GM19035 (cell line): Measurements from ENCODE around the gene RASIP1.

Source experiments
- ATAC-seq: cut with Tn5 transposase; IDR thresholded peaks from one replicate; pipeline ENCODE4 v1.9.1; 2021; ENCODE audit not compliant: unreplicated experiment

Gene RASIP1

DNA sequence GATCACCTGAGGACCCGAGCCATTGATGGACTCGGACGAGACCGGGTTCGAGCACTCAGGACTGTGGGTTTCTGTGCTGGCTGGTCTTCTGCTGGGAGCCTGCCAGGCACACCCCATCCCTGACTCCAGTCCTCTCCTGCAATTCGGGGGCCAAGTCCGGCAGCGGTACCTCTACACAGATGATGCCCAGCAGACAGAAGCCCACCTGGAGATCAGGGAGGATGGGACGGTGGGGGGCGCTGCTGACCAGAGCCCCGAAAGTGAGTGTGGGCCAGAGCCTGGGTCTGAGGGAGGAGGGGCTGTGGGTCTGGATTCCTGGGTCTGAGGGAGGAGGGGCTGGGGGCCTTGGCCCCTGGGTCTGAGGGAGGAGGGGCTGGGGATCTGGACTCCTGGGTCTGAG, 15.8 kb upstream of the RASIP1 start:
- ATAC-seq, result no peak

GRCh38 chr19:48755787-48756186, 15.4 kb upstream of the RASIP1 start:
- no peak for ATAC-seq

- ATAC-seq, result no peak
Observed at GRCh38 chr19:48755084-48755641, 14.8 kb upstream of the RASIP1 start, which contains the start of gene FGF21. Gene FGF21, plus strand, starts transcription at chr19:48755524. Its CDS starts 713 bp downstream, at chr19:48756237.

DNA sequence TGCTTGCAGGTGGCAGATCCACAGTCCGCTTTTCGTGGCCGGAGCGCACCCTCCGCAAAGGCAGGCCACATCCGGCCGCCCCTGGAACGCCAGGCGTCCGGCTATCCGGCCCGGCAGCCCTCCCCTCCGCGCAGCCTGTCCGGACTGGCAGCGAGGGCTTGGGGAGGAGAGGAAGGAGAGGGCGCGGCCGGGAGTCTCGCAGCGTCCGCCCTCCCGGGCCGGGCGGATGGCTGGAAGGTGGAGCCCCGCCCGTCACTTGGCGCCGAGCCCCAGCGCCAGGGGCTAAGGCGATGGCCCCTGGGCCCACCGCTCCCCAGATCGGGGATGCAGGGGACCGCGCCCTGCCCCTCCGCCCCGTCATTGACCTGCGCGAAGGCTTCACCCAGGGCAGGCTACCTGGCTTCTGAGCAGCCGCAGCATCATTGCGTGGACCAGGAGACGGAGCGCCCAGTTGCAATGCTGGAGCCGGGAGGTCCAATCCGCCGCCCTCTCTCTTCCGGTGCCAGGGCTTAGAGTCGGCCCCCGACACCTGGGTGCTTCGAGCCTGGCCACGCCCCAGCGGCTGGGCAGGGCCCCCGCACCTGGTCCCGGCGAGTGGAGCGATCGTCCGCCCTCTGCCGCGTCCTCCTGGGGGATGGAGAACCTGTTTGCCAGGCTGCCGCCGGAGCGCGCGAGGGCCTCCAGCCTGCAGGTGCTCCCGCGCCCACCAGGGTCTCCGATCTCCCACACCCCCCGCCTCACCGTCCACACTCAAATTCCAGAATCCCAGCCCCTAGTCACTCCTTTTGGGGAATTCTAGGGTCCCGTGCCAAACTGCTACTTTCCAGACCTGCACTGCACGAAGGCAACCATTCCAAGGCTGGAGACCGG, 12.3 kb upstream of the RASIP1 start, which contains the start of gene FUT1:
Gene FUT1 (minus strand): TSS at position 146 of the 870 bp plus-strand sequence. CDS start 1,360 bp downstream, outside the sequence.
- ATAC-seq, result no peak

DNA sequence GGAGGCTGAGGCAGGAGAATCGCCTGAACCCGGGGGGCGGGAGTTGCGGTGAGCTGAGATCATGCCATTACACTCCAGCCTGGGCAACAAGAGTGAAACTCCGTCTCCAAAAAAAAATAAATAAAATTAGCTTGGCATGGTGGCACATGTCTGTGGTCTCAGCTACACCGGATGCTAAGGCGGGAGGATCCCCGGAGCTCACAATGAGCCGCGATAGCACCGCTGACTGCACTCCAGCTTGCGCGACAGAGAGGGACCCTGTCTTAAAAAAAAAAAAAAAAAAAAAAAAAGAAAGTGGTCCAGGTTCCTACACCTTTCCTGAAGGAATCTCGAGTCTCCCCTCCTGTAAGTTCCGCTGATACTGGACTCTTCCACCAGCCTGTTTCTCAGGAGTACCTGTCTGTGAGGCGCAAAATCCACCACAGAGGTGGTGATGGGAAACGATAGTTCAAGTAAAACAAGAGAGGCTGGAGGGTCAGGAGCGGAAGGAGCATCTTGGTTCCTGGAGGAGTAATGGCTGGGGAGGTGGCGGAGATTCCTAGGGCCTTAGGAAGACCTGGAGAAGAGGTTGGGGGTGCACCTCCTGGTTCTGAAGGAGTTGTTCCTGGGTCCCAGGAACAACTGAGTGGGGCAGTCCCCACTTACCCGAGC, 11.6 kb upstream of the RASIP1 start:
- no peak for ATAC-seq

GRCh38 chr19:48750771-48751504, 10.5 kb upstream of the RASIP1 start:
- ATAC-seq, result no peak

DNA sequence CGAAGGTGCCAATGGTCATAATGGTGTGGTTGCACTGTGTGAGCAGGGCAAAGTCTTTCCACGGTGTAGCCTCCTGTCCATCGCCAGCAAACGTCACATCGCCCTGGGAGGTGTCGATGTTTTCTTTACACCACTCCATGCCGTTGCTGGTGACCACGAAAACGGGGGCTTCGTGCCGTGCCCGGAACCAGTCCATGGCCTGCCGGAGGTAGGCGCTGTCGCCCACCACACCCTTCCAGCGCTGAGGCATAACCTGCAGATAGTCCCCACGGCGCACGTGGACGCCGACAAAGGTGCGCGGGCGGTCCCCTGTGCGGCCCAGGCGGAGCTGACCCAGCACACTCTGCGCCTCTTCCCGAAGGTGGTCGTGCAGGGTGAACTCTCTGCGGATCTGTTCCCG, 9.9 kb upstream of the RASIP1 start:
- no peak for ATAC-seq

GRCh38 chr19:48749571-48750198, 9.3 kb upstream of the RASIP1 start:
- no peak for ATAC-seq

GRCh38 chr19:48746738-48747575, 6.5 kb upstream of the RASIP1 start, which contains the start of gene IZUMO1:
Gene IZUMO1, minus strand, starts transcription at chr19:48746909. Its CDS starts 1,050 bp downstream, at chr19:48745859.
- ATAC-seq, result no peak

DNA sequence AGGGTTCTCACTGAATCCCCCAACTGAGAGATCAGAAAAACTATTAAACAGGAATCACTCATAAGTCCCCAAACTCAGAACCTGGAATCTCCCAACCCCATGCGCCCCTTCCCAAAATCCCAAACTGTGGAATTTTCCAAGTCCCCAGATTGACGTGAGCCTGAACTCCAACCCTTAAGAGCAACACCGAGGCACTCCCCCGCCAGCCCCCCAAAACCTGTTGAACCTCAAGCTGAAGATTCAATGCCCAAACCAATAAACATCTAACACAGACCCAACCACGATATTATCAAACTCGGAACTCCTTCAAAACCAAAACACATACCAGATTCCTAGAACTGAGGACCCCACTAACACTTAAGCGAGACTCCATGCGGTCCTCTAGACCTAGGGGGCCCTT, 5.7 kb upstream of the RASIP1 start:
- no peak for ATAC-seq

DNA sequence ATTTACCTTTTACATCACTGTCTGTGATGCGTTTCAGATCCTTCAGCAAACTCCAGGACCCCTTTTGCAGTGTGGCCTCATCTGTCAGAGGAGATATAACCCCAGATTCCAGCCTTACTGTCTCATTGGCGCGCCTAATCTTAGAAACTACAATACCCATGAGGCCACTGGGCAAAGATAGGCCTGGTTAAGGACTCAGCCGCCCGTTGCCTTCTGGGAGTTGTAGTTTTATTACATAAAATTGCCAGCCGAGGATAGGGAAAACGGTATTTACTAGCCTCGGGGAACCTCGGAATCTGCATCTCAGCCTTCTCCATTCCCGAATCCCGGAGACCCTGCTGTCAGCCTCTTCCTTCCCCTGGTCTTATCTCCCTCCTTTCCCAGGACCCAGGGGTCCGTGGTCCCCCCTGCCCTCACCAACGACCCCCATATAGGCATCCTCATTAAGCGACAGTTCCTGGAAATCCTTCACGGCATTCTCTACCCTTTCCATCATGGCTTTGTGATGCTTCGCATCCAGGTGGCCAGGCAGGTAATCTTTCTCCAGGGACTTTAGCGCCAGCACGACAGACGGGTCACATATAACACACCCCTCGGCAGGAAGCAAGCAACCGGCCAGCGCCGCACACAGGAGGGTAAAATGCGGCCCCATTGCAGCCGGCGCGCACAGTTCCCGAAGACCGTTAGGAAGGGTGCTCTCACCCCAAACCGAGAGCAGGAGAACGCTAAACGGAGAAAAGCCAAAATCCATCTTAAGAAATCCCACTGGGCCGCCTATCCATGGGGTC, 5.0 kb upstream of the RASIP1 start:
- ATAC-seq, result no peak

DNA sequence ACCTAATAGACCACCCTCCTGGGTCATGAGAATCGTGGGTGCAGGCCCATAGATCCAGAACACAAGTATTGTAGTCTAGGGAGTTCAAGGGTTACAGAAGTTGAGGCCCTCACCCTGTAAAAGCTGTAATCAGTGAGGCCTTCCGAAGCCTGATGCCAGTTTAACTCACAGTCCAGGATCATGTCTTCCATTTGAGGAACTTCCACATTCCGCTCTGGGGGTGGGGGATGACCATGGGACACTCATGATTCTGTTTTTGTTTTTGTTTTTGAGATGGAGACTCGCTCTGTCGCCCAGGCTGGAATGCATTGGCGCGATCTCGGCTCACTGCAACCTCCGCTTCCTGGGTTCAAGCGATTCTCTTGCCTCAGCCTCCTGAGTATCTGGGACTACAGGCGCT, 1.7 kb upstream of the RASIP1 start:
- ATAC-seq, result no peak

DNA sequence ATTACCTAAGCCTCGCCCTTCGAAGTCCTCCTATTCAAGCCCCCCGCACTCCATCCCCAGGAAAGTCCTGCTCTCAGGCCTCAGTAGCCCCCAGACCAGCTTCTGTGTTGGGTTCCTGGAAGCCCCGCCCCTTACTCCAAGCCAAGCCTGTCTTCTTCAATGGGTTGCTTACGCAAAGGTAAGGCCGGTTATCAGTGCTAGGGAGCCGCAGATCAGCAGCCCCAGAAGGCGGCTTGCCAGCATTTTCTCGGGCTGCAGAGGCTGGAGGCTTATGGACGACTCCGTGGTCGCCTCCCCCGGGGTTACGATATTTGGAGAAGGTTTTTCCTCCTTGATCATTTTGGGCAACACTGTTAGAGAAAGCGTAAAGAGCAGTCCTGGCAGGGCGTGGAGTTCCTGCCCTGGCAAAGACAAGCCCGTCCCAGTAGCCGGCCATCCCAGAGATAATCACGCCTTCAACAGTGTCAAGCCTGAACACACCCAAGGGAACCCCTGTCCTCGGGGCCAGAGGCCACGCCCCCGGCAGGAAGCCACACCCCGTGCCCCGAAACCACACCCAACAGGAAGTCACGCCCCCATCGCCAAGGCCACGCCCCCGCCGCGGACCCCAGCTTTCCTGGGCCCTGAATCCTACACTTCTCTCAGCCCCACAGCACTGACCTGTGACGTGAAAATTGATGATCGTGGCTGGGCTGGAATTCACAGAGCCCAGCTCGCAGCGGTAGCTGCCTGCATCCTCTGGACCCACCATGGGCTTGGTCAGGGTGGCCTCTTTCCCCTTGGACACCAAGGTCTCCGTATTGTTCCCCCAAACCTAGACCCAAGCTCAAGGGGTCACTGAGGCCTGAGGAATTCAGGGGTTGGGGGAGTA, 954 bp upstream of the RASIP1 start:
- ATAC-seq, result no peak

DNA sequence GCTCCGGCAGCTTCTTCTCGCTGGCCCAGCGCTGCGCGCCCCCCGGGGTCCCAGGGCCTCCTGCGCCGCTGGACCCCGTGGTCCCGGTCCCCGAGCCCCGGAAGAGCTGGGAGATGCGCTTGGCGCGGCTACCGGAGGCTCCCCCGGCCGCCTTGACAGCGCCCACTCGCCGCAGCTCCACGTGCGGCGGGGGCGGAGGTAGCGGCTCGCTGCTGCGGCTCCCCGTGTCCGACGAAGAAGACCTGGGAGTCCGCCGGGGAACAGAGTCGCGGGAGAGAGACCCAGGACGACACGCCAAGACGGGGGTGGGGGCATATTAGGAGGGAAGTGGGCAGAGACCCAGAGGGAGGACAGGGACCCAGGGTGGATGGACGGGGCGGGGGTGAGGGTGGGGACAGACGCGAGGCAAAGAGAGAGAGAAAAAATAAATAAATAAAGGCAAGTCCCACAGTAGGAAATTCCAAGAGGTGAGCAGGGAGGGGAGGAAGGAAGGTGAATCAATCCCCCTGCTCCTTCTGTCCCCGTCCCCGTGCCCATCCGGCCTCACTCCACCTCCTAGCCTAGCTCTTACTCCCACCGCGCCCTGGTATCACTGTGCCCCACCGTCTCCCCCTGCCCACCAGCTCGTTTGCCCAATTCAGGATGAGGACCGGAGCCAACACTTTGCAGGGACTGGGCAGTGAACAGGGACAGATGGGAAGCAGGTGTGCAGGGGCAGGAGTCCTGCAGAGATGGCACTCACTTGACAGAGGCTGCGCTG, 826 bp downstream of the RASIP1 start:
- no peak for ATAC-seq

DNA sequence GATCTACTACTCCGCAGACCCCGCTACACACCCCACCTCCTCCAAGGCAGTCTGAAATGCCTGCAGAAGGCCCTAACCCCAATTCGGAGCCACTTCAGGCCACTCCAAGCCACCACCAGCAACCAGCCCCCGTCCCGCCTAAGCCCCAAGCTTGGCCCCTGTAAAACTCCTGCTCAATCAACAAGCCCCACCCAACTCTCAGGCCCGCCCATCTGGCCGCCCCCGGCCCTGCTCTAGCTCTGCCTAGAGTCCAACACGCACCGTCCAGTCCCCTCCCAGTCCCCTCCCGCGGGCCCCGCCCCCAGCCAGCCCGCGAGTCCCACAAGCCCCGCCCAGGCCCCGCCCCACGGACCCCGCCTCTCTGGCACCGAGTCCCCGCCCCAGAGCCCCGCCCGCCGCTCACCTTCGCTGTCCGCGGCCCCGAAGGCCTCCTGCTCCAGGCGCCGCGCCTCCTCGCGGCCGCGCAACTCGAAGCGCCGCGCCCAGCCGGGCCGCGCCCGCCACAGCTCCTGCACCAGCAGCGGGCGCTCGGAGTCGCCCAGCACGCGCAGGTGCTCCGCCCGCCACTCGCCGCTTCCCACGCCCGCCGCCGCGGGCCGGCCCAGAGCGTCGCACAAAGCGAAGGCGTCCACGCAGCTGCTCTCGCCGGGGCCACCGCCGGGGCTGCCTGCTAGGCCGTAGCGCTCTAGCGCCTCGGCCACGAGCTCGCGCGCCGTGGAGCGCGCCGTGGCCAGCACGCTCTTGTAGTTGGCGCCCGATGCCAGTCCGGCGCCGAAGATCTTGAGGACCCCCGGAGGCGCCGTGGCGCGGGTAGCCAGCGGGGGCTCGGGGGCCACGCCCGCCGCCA, 1.6 kb downstream of the RASIP1 start:
- ATAC-seq, result peak; percentile 85

- ATAC-seq, result no peak
Observed at GRCh38 chr19:48737360-48737998, 2.9 kb downstream of the RASIP1 start.
